GM04504 (cell line): ENCODE measurements around the gene DAGLA.
"Not testable (repeated sequence)": the region's sequence is repeated elsewhere in the genome, so short reads cannot be mapped to it uniquely, and the experiment has no call there.

Source experiments
- DNase-seq: peaks from one replicate; pipeline ENCODE4 v3.0.0-alpha.2; 2012; ENCODE audit warnings: low read depth

Gene DAGLA

GRCh38 chr11:61679893-61680621 lies at the start of gene DAGLA:
DAGLA (plus strand) TSS chr11:61680391; CDS start chr11:61720156, 39,765 bp downstream.
- DNase-seq, result no peak

- no peak for DNase-seq
Observed at GRCh38 chr11:61632096-61632495, 48.1 kb upstream of the DAGLA start.

- DNase-seq, result no peak
Observed at GRCh38 chr11:61635304-61635703, 44.9 kb upstream of the DAGLA start.

GRCh38 chr11:61635787-61636186 lies 44.4 kb upstream of the DAGLA start:
- no peak for DNase-seq

- no peak for DNase-seq
Observed at GRCh38 chr11:61636676-61637075, 43.5 kb upstream of the DAGLA start.

GRCh38 chr11:61637277-61637676 lies 42.9 kb upstream of the DAGLA start:
- DNase-seq, result no peak

- no peak for DNase-seq
Observed at GRCh38 chr11:61639816-61640443, 40.3 kb upstream of the DAGLA start.

- no peak for DNase-seq
Observed at GRCh38 chr11:61642162-61642561, 38.0 kb upstream of the DAGLA start.

- DNase-seq, result no peak
Observed at GRCh38 chr11:61645179-61645868, 34.9 kb upstream of the DAGLA start.

- DNase-seq, result no peak
Observed at GRCh38 chr11:61647529-61647928, 32.7 kb upstream of the DAGLA start.

GRCh38 chr11:61650781-61651571 lies 29.2 kb upstream of the DAGLA start:
- DNase-seq, result no peak

- DNase-seq, result no peak
Observed at GRCh38 chr11:61652135-61652534, 28.1 kb upstream of the DAGLA start.

- DNase-seq, result no peak
Observed at GRCh38 chr11:61654397-61654829, 25.8 kb upstream of the DAGLA start.

- not testable (repeated sequence) for DNase-seq
Observed at GRCh38 chr11:61655266-61656159, 24.7 kb upstream of the DAGLA start.

GRCh38 chr11:61656347-61657077 lies 23.7 kb upstream of the DAGLA start:
- DNase-seq, result no peak

- no peak for DNase-seq
Observed at GRCh38 chr11:61657566-61658290, 22.5 kb upstream of the DAGLA start.

GRCh38 chr11:61659413-61660196 lies 20.6 kb upstream of the DAGLA start:
- DNase-seq, result no peak

GRCh38 chr11:61660997-61661396 lies 19.2 kb upstream of the DAGLA start:
- DNase-seq, result not testable (repeated sequence)

GRCh38 chr11:61666684-61667297 lies 13.4 kb upstream of the DAGLA start:
- DNase-seq, result no peak
